ENCODE results near the gene ATP10A. TPM values are rescaled to one million over a fixed set of nuclear protein-coding genes. Genes with fewer than 3 reads are reported as not detected.

Gene ATP10A
- total RNA-seq, 1 experiment from 2014 or later: 3.9 TPM

DNA sequence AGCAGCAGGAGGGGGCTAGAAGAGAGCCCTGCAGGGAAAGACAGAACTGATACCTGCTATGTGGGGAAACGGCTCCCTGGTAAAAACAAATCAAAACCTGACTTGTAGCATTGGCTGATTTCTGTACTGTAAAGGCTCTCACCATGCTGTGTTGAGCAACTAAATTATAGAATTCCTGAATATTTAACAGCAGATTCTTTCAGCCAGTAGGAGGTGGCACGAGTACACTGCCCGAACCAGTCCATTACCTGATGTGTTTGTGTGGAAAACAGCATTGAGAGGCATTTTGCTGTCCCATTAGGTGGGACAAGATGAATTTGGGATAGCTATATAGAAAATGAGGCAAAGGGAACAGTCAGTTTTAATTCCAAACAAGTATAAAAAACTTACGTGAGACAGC is 201.2 kb downstream of the ATP10A start:
- no peaks in the 10 kb centered on the region for H3K9me3 ChIP-seq (ENCODE audit: control insufficient read depth, low read depth, low read length)
- TF ChIP-seq, protein P1, sequence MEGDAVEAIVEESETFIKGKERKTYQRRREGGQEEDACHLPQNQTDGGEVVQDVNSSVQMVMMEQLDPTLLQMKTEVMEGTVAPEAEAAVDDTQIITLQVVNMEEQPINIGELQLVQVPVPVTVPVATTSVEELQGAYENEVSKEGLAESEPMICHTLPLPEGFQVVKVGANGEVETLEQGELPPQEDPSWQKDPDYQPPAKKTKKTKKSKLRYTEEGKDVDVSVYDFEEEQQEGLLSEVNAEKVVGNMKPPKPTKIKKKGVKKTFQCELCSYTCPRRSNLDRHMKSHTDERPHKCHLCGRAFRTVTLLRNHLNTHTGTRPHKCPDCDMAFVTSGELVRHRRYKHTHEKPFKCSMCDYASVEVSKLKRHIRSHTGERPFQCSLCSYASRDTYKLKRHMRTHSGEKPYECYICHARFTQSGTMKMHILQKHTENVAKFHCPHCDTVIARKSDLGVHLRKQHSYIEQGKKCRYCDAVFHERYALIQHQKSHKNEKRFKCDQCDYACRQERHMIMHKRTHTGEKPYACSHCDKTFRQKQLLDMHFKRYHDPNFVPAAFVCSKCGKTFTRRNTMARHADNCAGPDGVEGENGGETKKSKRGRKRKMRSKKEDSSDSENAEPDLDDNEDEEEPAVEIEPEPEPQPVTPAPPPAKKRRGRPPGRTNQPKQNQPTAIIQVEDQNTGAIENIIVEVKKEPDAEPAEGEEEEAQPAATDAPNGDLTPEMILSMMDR (conservative IDR thresholded peaks at IDR 0.05): no peak
- H2BK120ac ChIP-seq (ENCODE audit: low read depth, low read length, poor library complexity, severe bottlenecking): no peak overlapping the region
- no peak overlapping the region for H3K23ac ChIP-seq (ENCODE audit: insufficient read length, low read depth, low read length)
- no peak overlapping the region for H3K4ac ChIP-seq (ENCODE audit: low read depth, low read length)
- H3K23me2 ChIP-seq (ENCODE audit: insufficient read length, low read depth, low read length, poor library complexity, severe bottlenecking): no peaks in the 10 kb centered on the region
- Mint-ChIP-seq H3K36me3 (ENCODE audit: insufficient read depth in 1 of 3, low read depth in 3 of 3) (no peaks in the 10 kb centered on the region; a peak in 1 of 7 replicates), H3K4me3 (no peak overlapping the region), H3K9me3 (peaks cover 0 to 2% of the 10 kb centered on the region in 2 experiments; a peak in 1 of 5 replicates), H3K4me1 (peaks cover 33 to 36% of the 10 kb centered on the region in 2 experiments), H3K27me3 (ENCODE audit: low read depth) (peaks cover 54% of the 10 kb centered on the region), H3K27ac (no peak overlapping the region)
- H3K14ac ChIP-seq (ENCODE audit: insufficient read depth, low read length): no peak overlapping the region
- peaks cover 11% of the 10 kb centered on the region; the same call in 1 of the 2 replicates for H3K4me1 ChIP-seq (ENCODE audit: insufficient read depth, low read length)
- no peak overlapping the region for H2BK15ac ChIP-seq (ENCODE audit: low read depth, low read length)
- no CpG with 5 or more reads among the region's 4 CpGs for WGBS (ENCODE audit: extremely low coverage, insufficient read length, low lambda C conversion rate)
- no peak for DNase-seq
- H4K20me1 ChIP-seq (ENCODE audit: control insufficient read depth, insufficient read depth, insufficient read length): no peaks in the 10 kb centered on the region
- H3T11ph ChIP-seq (ENCODE audit: low read length): no peak overlapping the region
- no peak overlapping the region for H4K8ac ChIP-seq (replicated peaks; ENCODE audit: insufficient read length, low read depth, low read length)
- H3K27ac ChIP-seq (ENCODE audit: insufficient read length, low read depth, low read length): no peak overlapping the region
- no peak overlapping the region for H2AFZ ChIP-seq (ENCODE audit: low read length)
- H3K18ac ChIP-seq (ENCODE audit: insufficient read length, low read depth, low read length): no peak overlapping the region
- no peak overlapping the region for H2BK20ac ChIP-seq (ENCODE audit: low read depth, low read length, poor library complexity, severe bottlenecking)
- no peak overlapping the region for H3K9ac ChIP-seq (ENCODE audit: extremely low read depth, insufficient read length, low read length)
- no peaks in the 10 kb centered on the region; the same call in 1 of the 2 replicates for H3K27me3 ChIP-seq (ENCODE audit: insufficient read depth, low read length)
- no peaks in the 10 kb centered on the region for H3K79me1 ChIP-seq (ENCODE audit: insufficient read depth, low read depth, low read length, poor library complexity, severe bottlenecking)
- H3K4me2 ChIP-seq (ENCODE audit: insufficient read depth, insufficient read length, low read length): no peak overlapping the region
- H2BK5ac ChIP-seq (ENCODE audit: insufficient read length, low read length): no peak overlapping the region
- H3K56ac ChIP-seq (ENCODE audit: insufficient read length, low read depth, low read length): no peak overlapping the region
- no peak overlapping the region for H4K91ac ChIP-seq (ENCODE audit: insufficient read length, low read depth, low read length)
- no peak overlapping the region for H2AK5ac ChIP-seq (ENCODE audit: insufficient read length, low read length)
- no peaks in the 10 kb centered on the region for H3K79me2 ChIP-seq (ENCODE audit: insufficient read depth, low read length)
- no peak overlapping the region for H4K5ac ChIP-seq (ENCODE audit: insufficient read length, low read depth, low read length)
- H2BK12ac ChIP-seq (ENCODE audit: insufficient read length, low read depth, low read length): no peak overlapping the region
